IMR-90 (cell line): ENCODE measurements around the gene EVL. TPM values are rescaled to one million over a fixed set of nuclear protein-coding genes. Genes with fewer than 3 reads are reported as not detected.

Source experiments
- ATAC-seq: fragments of 200-7000 bp; cut with Tn5 transposase; 2 replicates; pipeline ENCODE4 v1.9.1; 2020; ENCODE audit warnings: low read depth, mild to moderate bottlenecking, moderate library complexity
- BruUV-seq: library from RNA; stranded (reverse); fragments of 400-500 nt; replicated peaks from 2 replicates; lab custom pipeline; 2021; lab: Mats Ljungman, UMichigan
- CTCF ChIA-PET: fragments of 300-600 bp; formaldehyde crosslinking; extraction: SDS; loops from one replicate; lab custom pipeline; 2021; ENCODE audit warnings: antibody characterized with exemption; lab: Yijun Ruan, JAX
- POLR2A ChIA-PET: fragments of 300-600 bp; sonication (Branson Sonifier 250); formaldehyde crosslinking; loops from one replicate; lab custom pipeline; 2022; ENCODE audit warnings: antibody characterized with exemption; ENCODE audit not compliant: unreplicated experiment; lab: Charles Lee
- DNase-seq: peaks from one replicate; pipeline ENCODE4 v3.0.0; 2013
- H2AFZ ChIP-seq: replicated peaks from 2 replicates; pipeline ENCODE3; 2013; ENCODE audit warnings: low read length, mild to moderate bottlenecking; ENCODE audit not compliant: poor library complexity
- H2AK5ac ChIP-seq: 2 replicates; pipeline ENCODE4 v1.6.1; 2013; ENCODE audit warnings: low read depth, low read length, inconsistent platforms
- H2AK9ac ChIP-seq: replicated peaks from 2 replicates; pipeline ENCODE3; 2013; ENCODE audit warnings: mild to moderate bottlenecking, low read depth, low read length, moderate library complexity; ENCODE audit not compliant: poor library complexity
- H2BK120ac ChIP-seq: 2 replicates; pipeline ENCODE4 v1.6.1; 2013; ENCODE audit warnings: low read depth, low read length, inconsistent platforms
- H2BK15ac ChIP-seq: 3 replicates; pipeline ENCODE4 v1.6.1; 2013; ENCODE audit warnings: low read depth, low read length, inconsistent platforms
- H2BK20ac ChIP-seq: 2 replicates; pipeline ENCODE4 v1.6.1; 2013; ENCODE audit warnings: low read depth, mild to moderate bottlenecking, inconsistent platforms, low read length, moderate library complexity
- H2BK5ac ChIP-seq: 2 replicates; pipeline ENCODE4 v1.6.1; 2013; ENCODE audit warnings: mild to moderate bottlenecking, low read depth, low read length, inconsistent platforms; ENCODE audit not compliant: poor library complexity, severe bottlenecking
- H3K14ac ChIP-seq: replicated peaks from 2 replicates; pipeline ENCODE4 v1.6.1; 2013; ENCODE audit warnings: low read depth, low read length, inconsistent platforms
- H3K18ac ChIP-seq: 2 replicates; pipeline ENCODE4 v1.6.1; 2013; ENCODE audit warnings: low read depth, low read length, control low read depth
- H3K23ac ChIP-seq: 2 replicates; pipeline ENCODE4 v1.6.1; 2013; ENCODE audit warnings: low read depth, low read length, inconsistent platforms
- H3K27ac ChIP-seq: 2 replicates; pipeline ENCODE4 v1.5.1; 2013; ENCODE audit warnings: mild to moderate bottlenecking, control low read depth, low read length; ENCODE audit not compliant: insufficient read depth
- H3K27me3 ChIP-seq: 2 replicates; pipeline ENCODE4 v1.6.1; 2013; ENCODE audit warnings: low read length; ENCODE audit not compliant: control insufficient read depth, insufficient read depth
- H3K36me3 ChIP-seq: 2 replicates; pipeline ENCODE4 v1.6.1; 2013; ENCODE audit warnings: low read length, mixed read lengths; ENCODE audit not compliant: control insufficient read depth, insufficient read depth
- H3K4ac ChIP-seq: 2 replicates; pipeline ENCODE4 v1.6.1; 2013; ENCODE audit warnings: low read depth, low read length, inconsistent platforms
- H3K4me1 ChIP-seq: 2 replicates; pipeline ENCODE4 v1.6.1; 2013; ENCODE audit warnings: low read length, mixed read lengths; ENCODE audit not compliant: control insufficient read depth, insufficient read depth
- H3K4me2 ChIP-seq: 2 replicates; pipeline ENCODE4 v1.6.1; 2013; ENCODE audit warnings: low read depth, mild to moderate bottlenecking, control low read depth, low read length, moderate library complexity
- H3K4me3 ChIP-seq: 2 replicates; pipeline ENCODE4 v1.5.1; 2013; ENCODE audit warnings: low read depth, mild to moderate bottlenecking, control low read depth, low read length, moderate library complexity; ENCODE audit not compliant: insufficient read depth
- H3K56ac ChIP-seq: 2 replicates; pipeline ENCODE4 v1.6.1; 2013; ENCODE audit warnings: low read length, inconsistent platforms; ENCODE audit not compliant: insufficient read depth; ENCODE audit errors: extremely low read depth
- H3K79me1 ChIP-seq, 2 experiments: 2 replicates each; pipeline ENCODE4 v1.6.1; 2013; ENCODE audit warnings: low read length in 2 of 2, inconsistent platforms in 1 of 2, low read depth in 1 of 2
- H3K9ac ChIP-seq: 2 replicates; pipeline ENCODE4 v1.6.1; 2013; ENCODE audit warnings: low read depth, low read length, control low read depth
- H3K9me1 ChIP-seq: 2 replicates; pipeline ENCODE4 v1.6.1; 2013; ENCODE audit warnings: low read length, inconsistent platforms; ENCODE audit not compliant: insufficient read depth
- H3K9me3 ChIP-seq: 2 replicates; pipeline ENCODE4 v1.6.1; 2013; ENCODE audit warnings: low read length; ENCODE audit not compliant: control insufficient read depth, insufficient read depth
- H4K20me1 ChIP-seq: 2 replicates; pipeline ENCODE4 v1.6.1; 2013; ENCODE audit warnings: low read length, inconsistent platforms; ENCODE audit not compliant: insufficient read depth
- H4K5ac ChIP-seq: 2 replicates; pipeline ENCODE4 v1.6.1; 2013; ENCODE audit warnings: mild to moderate bottlenecking, low read depth, low read length, control low read depth
- H4K8ac ChIP-seq, 2 experiments: 2 replicates each; pipeline ENCODE4 v1.6.1; 2013; ENCODE audit warnings: low read depth in 2 of 2, low read length in 2 of 2, control low read depth in 1 of 2, inconsistent platforms in 1 of 2
- H4K91ac ChIP-seq: 2 replicates; pipeline ENCODE4 v1.6.1; 2013; ENCODE audit warnings: low read depth, low read length, inconsistent platforms; ENCODE audit not compliant: insufficient read depth
- CEBPB ChIP-seq: IDR thresholded peaks from 2 replicates; pipeline ENCODE4 v1.6.1; 2012; ENCODE audit warnings: low read depth, low read length, improper control_type of control experiment
- ELK1 ChIP-seq: fragments of 150-350 bp; IDR thresholded peaks from 2 replicates; pipeline ENCODE4 v1.6.1; 2016; ENCODE audit warnings: low read depth, mild to moderate bottlenecking, low read length, moderate library complexity, borderline replicate concordance
- FOS ChIP-seq: fragments of 150-350 bp; IDR thresholded peaks from 2 replicates; pipeline ENCODE4 v1.6.1; 2016; ENCODE audit warnings: low read depth, low read length
- MAZ ChIP-seq: IDR thresholded peaks from 2 replicates; pipeline ENCODE4 v1.6.1; 2012; ENCODE audit warnings: low read depth, mild to moderate bottlenecking, low read length, improper control_type of control experiment, moderate library complexity, borderline replicate concordance
- MXI1 ChIP-seq: IDR thresholded peaks from 2 replicates; pipeline ENCODE4 v1.6.1; 2012; ENCODE audit warnings: low read depth, mild to moderate bottlenecking, low read length, moderate library complexity, borderline replicate concordance
- POLR2A ChIP-seq: IDR thresholded peaks from 2 replicates; pipeline ENCODE4 v1.6.1; 2012; ENCODE audit warnings: mild to moderate bottlenecking, low read depth, low read length
- RFX5 ChIP-seq: IDR thresholded peaks from 2 replicates; pipeline ENCODE4 v1.8.0; 2012; ENCODE audit warnings: low read depth, mild to moderate bottlenecking, low read length, moderate library complexity
- WGBS, 2 experiments: methylation state at CpG; one replicate each; pipeline versions ENCODE4 v1.1.5 to v1.1.7; 2013; ENCODE audit warnings: missing lambda C conversion rate in 2 of 2; ENCODE audit not compliant: insufficient read length in 1 of 2; ENCODE audit errors: extremely low coverage in 2 of 2; 5-methylcytosine and 5-hydroxymethylcytosine counted together
- dilution Hi-C: fragments of 300-500 bp; cut with HindIII; formaldehyde crosslinking; loops from one replicate; pipeline ENCODE4 v1.14.3; 2018; ENCODE audit warnings: low sequenced_read_pairs; ENCODE audit not compliant: unreplicated experiment
- in situ Hi-C: fragments of 300-500 bp; cut with MboI; formaldehyde crosslinking; loops from 3 replicates; pipeline ENCODE4 v1.14.3; 2019; ENCODE audit warnings: low sequenced_read_pairs, inconsistent platforms, mixed read lengths
- intact Hi-C: fragments of 100-400 bp; cut with micrococcal nuclease; formaldehyde crosslinking; loops from 2 replicates; pipeline ENCODE4 v1.10.0; 2022
- polyA plus RNA-seq, 3 experiments: library from polyadenylated mRNA; depleted of rRNA; stranded (reverse); fragments of >200 nt; gene quantifications; 2 replicates each; pipeline ENCODE4 v1.2.3, GENCODE V29; 2012; ENCODE audit warnings: low replicate concordance in 1 of 3
- total RNA-seq: library from RNA; depleted of rRNA; stranded (reverse); fragments of >200 nt; gene quantifications from 2 replicates; pipeline ENCODE4 v1.2.3, GENCODE V29; 2012
- TF ChIP-seq, protein P1 (sequence below): fragments of 150-350 bp; IDR thresholded peaks from 2 replicates; pipeline ENCODE4 v1.6.1; 2017; ENCODE audit warnings: mild to moderate bottlenecking, antibody characterized with exemption, low read length, low read depth
- TF ChIP-seq, protein P2 (sequence below): conservative IDR thresholded peaks from 2 replicates; pipeline ENCODE4 v1.5.1; 2012; ENCODE audit warnings: mild to moderate bottlenecking, low read depth, low read length, improper control_type of control experiment

EVL gene
- total and polyA plus RNA-seq, 2 of the 4 experiments (the other 2 are of a cell fraction) = 7.2 to 36.5 TPM

DNA sequence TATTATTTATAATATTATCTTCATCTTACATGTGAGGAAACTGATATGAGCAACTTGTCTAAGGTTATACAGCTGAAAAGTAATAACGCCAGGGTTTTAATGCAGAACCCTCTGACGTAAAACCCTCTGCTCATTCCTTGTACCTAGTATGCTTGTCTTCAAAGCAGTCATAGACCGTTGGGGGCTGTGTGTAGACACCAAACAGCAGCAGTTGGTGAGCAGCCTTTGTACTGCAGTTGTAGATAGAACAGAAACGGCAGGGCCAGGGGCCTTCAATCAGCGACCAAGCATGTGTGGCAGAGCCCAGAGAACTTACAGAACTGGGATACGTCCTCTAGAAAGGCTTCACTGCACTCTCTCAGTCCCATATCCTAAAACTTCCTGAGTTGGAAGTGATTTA is 28.1 kb downstream of the EVL start:
- Histone ChIP-seq H4K20me1 (no peaks in the 10 kb centered on the region), H4K8ac (no peak overlapping the region), H3K4me3 (no peak overlapping the region), H3K27ac (no peak overlapping the region), H3K14ac (no peak overlapping the region), H3K23ac (no peak overlapping the region), H3K9me1 (peaks cover 13% of the 10 kb centered on the region), H2AK5ac (no peak overlapping the region), H3K4ac (no peak overlapping the region), H2BK120ac (no peak overlapping the region), H3K4me1 (peaks cover 8% of the 10 kb centered on the region), H2BK5ac (no peak overlapping the region), H3K9ac (no peak overlapping the region), H3K36me3 (peaks cover 3% of the 10 kb centered on the region), H3K18ac (no peak overlapping the region), H2BK15ac (no peak overlapping the region), H3K27me3 (no peaks in the 10 kb centered on the region), H4K5ac (no peak overlapping the region), H3K79me1 (peaks cover 0 to 14% of the 10 kb centered on the region in 2 experiments; a peak in 1 of 4 replicates), H2AK9ac (no peak overlapping the region), H2BK20ac (no peak overlapping the region), H4K91ac (no peak overlapping the region), H3K56ac (no peak overlapping the region), H2AFZ (no peak overlapping the region), H3K4me2 (no peak overlapping the region), H3K9me3 (no peaks in the 10 kb centered on the region)
- 100% methylated on average over 3 of the region's 6 CpGs; no CpG with 5 or more reads in 1 of the 2 experiments for WGBS, 2 experiments
- intact Hi-C loops = no loop called here
- in situ Hi-C loops = no loop called here
- ATAC-seq (no peak), DNase-seq (no peak)
- dilution Hi-C loops = no loop called here
- no peak for TF ChIP-seq CEBPB
- TF ChIP-seq, protein P1, sequence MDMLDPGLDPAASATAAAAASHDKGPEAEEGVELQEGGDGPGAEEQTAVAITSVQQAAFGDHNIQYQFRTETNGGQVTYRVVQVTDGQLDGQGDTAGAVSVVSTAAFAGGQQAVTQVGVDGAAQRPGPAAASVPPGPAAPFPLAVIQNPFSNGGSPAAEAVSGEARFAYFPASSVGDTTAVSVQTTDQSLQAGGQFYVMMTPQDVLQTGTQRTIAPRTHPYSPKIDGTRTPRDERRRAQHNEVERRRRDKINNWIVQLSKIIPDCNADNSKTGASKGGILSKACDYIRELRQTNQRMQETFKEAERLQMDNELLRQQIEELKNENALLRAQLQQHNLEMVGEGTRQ = no peak
- TF ChIP-seq POLR2A = no peak
- TF ChIP-seq ELK1 = no peak
- TF ChIP-seq, protein P2, sequence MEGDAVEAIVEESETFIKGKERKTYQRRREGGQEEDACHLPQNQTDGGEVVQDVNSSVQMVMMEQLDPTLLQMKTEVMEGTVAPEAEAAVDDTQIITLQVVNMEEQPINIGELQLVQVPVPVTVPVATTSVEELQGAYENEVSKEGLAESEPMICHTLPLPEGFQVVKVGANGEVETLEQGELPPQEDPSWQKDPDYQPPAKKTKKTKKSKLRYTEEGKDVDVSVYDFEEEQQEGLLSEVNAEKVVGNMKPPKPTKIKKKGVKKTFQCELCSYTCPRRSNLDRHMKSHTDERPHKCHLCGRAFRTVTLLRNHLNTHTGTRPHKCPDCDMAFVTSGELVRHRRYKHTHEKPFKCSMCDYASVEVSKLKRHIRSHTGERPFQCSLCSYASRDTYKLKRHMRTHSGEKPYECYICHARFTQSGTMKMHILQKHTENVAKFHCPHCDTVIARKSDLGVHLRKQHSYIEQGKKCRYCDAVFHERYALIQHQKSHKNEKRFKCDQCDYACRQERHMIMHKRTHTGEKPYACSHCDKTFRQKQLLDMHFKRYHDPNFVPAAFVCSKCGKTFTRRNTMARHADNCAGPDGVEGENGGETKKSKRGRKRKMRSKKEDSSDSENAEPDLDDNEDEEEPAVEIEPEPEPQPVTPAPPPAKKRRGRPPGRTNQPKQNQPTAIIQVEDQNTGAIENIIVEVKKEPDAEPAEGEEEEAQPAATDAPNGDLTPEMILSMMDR = no peak
- TF ChIP-seq FOS = no peak
- TF ChIP-seq RFX5 = no peak
- TF ChIP-seq MXI1 = no peak
- TF ChIP-seq MAZ = no peak
- ChIA-PET POLR2A (no interaction called here), CTCF (no interaction called here)
- no TSS peak for BruUV-seq
